GM19099 (cell line): ENCODE measurements around the gene NUB1.

ENCODE experiments used
- POLR2A ChIP-seq: IDR thresholded peaks from 3 replicates; pipeline ENCODE4 v1.6.1; 2011; ENCODE audit warnings: low read depth; ENCODE audit not compliant: insufficient read length; ENCODE audit errors: extremely low read depth

Gene NUB1

GRCh38 chr7:151423226-151423625, 81.6 kb downstream of the NUB1 start:
- no peak for TF ChIP-seq POLR2A

DNA sequence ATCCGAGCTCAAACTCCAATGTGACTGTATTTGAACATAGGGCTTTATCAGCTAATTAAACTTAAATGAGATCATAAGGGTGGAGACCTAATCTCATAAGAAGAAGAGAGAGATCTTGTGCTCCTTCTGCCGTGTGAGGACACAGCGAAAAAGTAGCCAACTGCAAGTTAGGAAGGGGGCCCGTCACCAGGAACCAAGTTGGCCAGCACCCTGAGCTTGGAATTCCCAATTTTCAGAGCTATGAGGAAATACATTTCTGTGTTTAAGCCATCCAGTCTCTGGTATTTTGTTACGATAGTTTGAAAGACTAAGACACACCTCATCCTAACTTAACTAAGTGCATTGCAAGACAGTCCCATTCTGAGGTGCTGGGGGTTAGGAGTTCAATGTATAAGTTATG, 82.3 kb downstream of the NUB1 start:
- no peak for TF ChIP-seq POLR2A

DNA sequence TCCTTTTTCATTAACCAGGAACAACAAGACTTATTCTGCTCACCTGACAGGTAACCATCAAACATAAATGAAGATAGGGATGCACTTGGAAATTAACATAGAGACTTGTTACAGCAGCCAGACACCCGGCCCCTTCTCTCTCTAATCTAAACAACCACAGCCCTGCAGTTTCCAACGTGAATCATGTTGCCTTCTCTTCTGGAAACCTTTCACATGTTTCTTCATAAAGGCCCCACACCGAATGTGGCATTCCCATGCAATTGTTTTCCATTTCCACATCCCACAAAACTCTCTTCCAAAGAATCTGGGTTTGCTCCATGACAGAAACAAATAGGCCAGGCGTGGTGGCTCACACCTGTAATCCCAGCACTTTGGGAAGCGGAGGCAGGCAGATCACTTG, 83.2 kb downstream of the NUB1 start:
- no peak for TF ChIP-seq POLR2A

DNA sequence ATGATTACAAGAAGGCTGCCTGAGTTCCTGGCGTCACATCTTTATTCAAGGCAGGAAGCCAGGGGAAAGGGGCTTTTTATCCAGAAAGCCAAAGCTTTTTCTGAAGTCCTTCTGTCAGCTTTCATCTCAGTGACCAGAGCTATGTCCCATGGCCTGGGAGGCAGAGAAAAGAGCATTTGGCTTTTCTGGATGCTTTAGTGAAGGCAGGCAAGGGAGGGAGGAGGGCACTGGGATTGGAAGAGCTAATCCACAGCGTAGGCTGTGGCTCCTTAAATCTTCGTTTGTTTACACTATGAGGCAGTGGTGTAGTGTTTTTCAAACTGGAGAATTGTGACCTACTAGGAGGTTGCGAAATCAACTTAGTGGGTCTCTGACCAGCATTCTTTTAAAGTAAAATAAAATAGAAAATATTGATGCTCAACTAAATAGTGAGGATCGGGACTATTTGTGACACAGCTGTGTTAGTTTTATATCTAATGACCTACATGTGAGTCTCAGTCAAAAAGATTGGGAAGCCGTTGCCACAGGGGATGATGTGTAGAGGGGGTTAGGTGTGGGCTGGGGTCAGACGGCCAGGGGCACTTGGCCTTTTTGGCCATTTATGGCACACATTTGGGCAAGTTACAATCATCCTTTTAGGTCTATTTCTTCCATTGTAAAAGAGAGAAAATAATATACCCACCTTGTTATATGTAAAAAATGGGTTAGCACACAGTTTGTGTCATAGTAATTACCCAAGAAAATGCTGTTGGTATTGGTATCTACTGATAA, 84.2 kb downstream of the NUB1 start:
- no peak for TF ChIP-seq POLR2A

DNA sequence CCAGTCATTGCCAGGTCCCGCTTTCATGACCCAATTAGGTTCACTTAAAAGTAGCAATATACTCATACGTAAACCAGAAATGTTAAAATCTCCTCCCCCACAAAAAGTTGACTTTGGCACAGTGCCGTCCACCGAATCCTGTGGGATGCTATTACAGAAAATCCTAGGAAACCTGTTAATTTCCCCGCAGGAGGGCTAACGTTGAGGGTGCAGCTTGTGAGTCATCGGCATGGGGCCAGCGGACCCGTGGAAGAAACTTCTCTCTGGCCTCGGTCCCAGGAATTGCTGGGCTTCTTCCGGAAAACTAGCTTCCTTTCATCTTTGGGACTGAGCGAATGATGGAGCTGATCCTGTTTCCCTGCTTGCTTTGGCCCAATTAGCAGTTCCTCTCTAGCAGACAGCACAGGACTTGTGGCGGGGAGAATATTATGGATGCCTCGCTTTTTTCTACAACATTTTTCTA, 84.9 kb downstream of the NUB1 start:
- no peak for TF ChIP-seq POLR2A

DNA sequence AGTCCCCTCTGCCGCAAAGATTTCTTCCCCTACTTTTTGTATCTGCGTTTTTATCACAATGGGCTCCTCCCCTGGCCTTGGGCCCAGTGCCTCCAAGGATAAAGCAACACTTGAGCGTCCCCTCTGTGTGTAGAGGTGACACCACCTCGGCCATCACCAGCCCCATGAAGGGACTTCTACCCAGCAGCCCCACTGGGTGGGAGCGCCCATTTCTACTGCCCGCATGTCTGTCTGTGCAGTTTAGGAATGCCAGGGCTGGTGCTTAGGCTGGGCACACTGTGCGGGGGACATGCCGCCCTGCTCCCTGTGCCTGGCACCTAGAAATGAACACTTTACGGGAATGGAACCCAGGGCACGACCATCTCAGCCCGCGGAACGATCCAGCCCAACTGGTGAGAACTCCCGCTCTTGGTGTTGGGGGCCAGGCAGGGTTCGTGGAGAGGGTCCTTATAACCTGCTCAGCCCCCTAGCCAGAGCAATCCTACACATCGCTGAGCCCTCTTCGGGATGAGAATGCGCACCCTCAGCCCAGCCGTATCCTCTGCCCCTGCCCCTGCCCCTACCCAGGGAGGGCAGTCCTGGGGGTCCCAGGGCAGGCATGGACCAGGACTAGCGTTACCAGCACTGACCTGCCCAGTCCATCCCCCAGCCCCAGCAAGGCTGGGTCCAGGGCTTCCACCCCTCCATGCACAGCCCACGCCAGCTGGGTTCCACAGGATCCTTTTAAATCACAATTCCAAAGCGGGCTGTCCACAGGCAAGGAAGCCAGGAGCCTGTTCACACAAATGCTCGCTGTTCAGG, 85.5 kb downstream of the NUB1 start:
- TF ChIP-seq POLR2A, result no peak

DNA sequence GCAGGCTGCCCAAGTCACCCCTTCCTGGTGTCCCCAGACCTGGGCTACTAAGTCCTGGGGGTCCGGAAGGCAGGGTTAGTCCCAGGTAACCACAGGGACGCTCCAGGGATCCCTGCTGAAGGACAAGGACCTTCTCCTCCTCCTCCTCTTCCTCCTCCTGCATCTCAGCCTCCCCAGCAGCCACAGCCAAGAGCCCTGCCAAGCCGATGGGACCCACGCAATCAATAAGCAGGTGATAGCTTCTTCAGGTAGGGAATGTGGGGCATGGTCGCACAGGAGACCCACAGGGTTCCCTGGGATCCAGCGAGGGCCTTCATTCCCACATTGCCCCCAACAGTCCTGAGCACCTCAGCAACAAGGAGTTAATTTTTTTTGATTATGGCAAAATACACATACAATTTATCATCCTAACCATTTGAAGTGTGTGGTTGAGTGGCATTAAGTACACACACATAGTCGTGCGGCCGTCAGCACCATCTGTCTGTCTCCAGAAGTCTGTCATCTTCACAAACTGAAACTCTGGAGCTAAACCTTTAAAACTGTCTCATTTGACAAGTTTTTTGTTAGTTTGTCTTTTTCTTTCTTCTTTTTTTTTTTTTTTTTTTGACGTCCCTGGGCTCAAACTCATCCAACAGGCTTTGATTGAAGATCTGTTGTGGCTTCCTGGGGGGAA, 86.2 kb downstream of the NUB1 start:
- no peak for TF ChIP-seq POLR2A
